K562 (cell line): Measurements from ENCODE around the gene PPP1R15B. TPM values are rescaled to one million over a fixed set of nuclear protein-coding genes. Genes with fewer than 3 reads are reported as not detected.

ENCODE experiments used
- ATF2 ChIP-seq: sonication (generic); formaldehyde crosslinking; IDR thresholded peaks from 2 replicates; pipeline ENCODE4 v1.8.1; 2022; ENCODE audit warnings: missing genetic modification reagents
- BRF2 ChIP-seq: IDR thresholded peaks from 3 replicates; pipeline ENCODE4 v1.6.1; 2011; ENCODE audit warnings: borderline replicate concordance, mild to moderate bottlenecking; ENCODE audit not compliant: insufficient read length, insufficient read depth
- ELF1 ChIP-seq: fragments of 200-800 bp; sonication (Bioruptor generic); IDR thresholded peaks from 2 replicates; pipeline ENCODE4 v1.6.1; 2016; ENCODE audit warnings: missing genetic modification characterization, missing compliant biosample characterization
- FOXK2 ChIP-seq, 2 experiments: fragments of 450-650 bp; IDR thresholded peaks in 1 of 2; conservative IDR thresholded peaks in 1 of 2; 2 replicates each; pipeline ENCODE4 v1.6.1; 2016; ENCODE audit warnings: low read depth in 2 of 2, mild to moderate bottlenecking in 1 of 2
- GTF2E2 ChIP-seq: fragments of 200-800 bp; sonication (Bioruptor generic); IDR thresholded peaks from 2 replicates; pipeline ENCODE4 v1.6.1; 2016; ENCODE audit warnings: missing genetic modification characterization, missing compliant biosample characterization
- HINFP ChIP-seq: fragments of 450-650 bp; conservative IDR thresholded peaks from 2 replicates; pipeline ENCODE4 v1.6.1; 2016; ENCODE audit warnings: missing genetic modification characterization, low read depth, mild to moderate bottlenecking, control low read depth, missing compliant biosample characterization
- IFI16 ChIP-seq: fragments of 250-450 bp; sonication (Bioruptor Pico); IDR thresholded peaks from 2 replicates; pipeline ENCODE4 v2.1.2; 2022; ENCODE audit warnings: mild to moderate bottlenecking, inconsistent platforms
- NR0B1 ChIP-seq: fragments of 450-650 bp; IDR thresholded peaks from one replicate; pipeline ENCODE4 v1.6.1; 2018; ENCODE audit warnings: mild to moderate bottlenecking, moderate library complexity; ENCODE audit not compliant: partially characterized antibody
- RB1 ChIP-seq: fragments of 450-650 bp; IDR thresholded peaks from 2 replicates; pipeline ENCODE4 v1.6.1; 2017; ENCODE audit warnings: low read depth, mild to moderate bottlenecking
- SMAD4 ChIP-seq: fragments of 250-450 bp; sonication (Bioruptor Pico); conservative IDR thresholded peaks from 2 replicates; pipeline ENCODE4 v1.8.0; 2021; ENCODE audit warnings: inconsistent platforms, mild to moderate bottlenecking, moderate library complexity
- SRSF9 ChIP-seq: fragments of 200-400 bp; formaldehyde crosslinking; IDR thresholded peaks from 2 replicates; pipeline ENCODE4 v1.6.1; 2017; ENCODE audit warnings: low read depth, low read length, borderline replicate concordance
- ZBTB11 ChIP-seq, 3 experiments: fragments of 200-800 bp in 1 of 3; fragments of 250-450 bp in 1 of 3; fragments of 450-650 bp in 1 of 3; sonication (Bioruptor Pico) in 1 of 3; sonication (Bioruptor generic) in 1 of 3; formaldehyde crosslinking in 1 of 3; IDR thresholded peaks; 2 replicates each; pipeline versions ENCODE4 v1.6.1 to v1.8.0; 2016 to 2022; ENCODE audit warnings: mild to moderate bottlenecking in 2 of 3, missing genetic modification characterization in 2 of 3, missing compliant biosample characterization in 1 of 3, moderate library complexity in 1 of 3
- ZC3H11A ChIP-seq: IDR thresholded peaks from 2 replicates; pipeline ENCODE4 v1.6.1; 2012; ENCODE audit warnings: low read depth, low read length, improper control_type of control experiment
- ZNF507 ChIP-seq: conservative IDR thresholded peaks from 2 replicates; pipeline ENCODE4 v1.6.1; 2017; ENCODE audit warnings: missing genetic modification characterization, missing compliant biosample characterization
- polyA plus RNA-seq, 8 experiments: library from polyadenylated mRNA; depleted of rRNA in 4 of 8; stranded (reverse) in 5 of 8; unstranded in 3 of 8; fragments of >200 nt; fragmentation: Nextera tagmentation in 2 of 8; fragmentation: Illumina TruSeq in 1 of 8; extraction: Ambion mirVana in 2 of 8; extraction: Trizol in 1 of 8; gene quantifications; 2 replicates each; pipeline versions ENCODE4 v1.2.1 to v1.2.3, GENCODE V29; 2011 to 2014; ENCODE audit warnings: inconsistent platforms in 1 of 8, missing spikeins in 1 of 8
- total RNA-seq, 7 experiments: library from RNA; depleted of rRNA in 6 of 7; stranded (reverse); fragments of >200 nt in 6 of 7; fragmentation: Illumina TruSeq in 2 of 7; extraction: Trizol in 2 of 7; gene quantifications; 2 replicates each; pipeline versions ENCODE4 v1.2.1 to v1.2.3, GENCODE V29; 2011 to 2021; ENCODE audit warnings: low replicate concordance in 1 of 7
- TF ChIP-seq, protein P1 (sequence below): fragments of 450-650 bp; IDR thresholded peaks from 2 replicates; pipeline ENCODE4 v1.6.1; 2016; ENCODE audit warnings: mild to moderate bottlenecking

Gene PPP1R15B
- total and polyA plus RNA-seq, 9 of the 15 experiments (the other 6 are each of a cell fraction or from before 2014, with no cell fraction given): 17.0 to 48.1 (median 30.8) TPM

DNA sequence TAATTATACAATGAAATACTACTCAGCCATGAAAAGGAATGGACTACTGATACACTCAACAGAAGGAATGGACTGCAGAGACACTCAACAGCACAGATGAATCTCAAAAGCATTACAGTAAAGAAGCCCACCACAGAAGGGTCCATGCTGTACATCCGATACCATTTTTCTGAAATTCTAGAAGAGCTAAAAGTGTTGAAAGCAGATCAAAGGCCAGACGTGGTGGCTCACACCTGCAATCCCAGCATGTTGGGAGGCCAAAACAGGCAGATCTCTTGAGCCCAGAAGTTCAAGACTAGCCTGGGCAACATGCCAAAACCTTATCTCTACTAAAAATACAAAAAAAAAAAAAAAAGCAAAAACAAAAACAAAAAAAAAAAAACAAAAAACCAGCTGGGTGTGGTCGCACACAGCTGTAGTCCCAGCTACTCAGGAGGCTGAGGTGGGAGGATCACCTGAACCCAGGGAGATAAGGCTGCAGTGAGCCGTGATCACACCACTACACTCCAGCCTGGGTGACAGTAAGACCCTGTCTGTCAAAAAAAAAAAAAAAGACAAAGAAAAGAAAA lies 15.5 kb downstream of the PPP1R15B start (continued):
- TF ChIP-seq ZC3H11A: no peak
- no peak for TF ChIP-seq ATF2 (CRISPR knock-in tag)
- TF ChIP-seq GTF2E2 (tag): no peak
- no peak for TF ChIP-seq ZBTB11 (CRISPR knock-in tag; IDR thresholded peaks at IDR 0.05)
- TF ChIP-seq RB1: no peak
- TF ChIP-seq SRSF9: no peak
- no peak for TF ChIP-seq ELF1 (tag)
- TF ChIP-seq ZNF507 (tag): no peak
- TF ChIP-seq BRF2: no peak
- no peak for TF ChIP-seq HINFP (tag)
- TF ChIP-seq SMAD4 (CRISPR knock-in tag): peak; percentile 25; the same call in 1 of the 2 replicates
- TF ChIP-seq IFI16 (CRISPR knock-in tag): no peak
- 0 out of 4 replicates have a peak, but pooled peaks of 1 of the 2 experiments have one; percentile 35 for TF ChIP-seq FOXK2 (conservative IDR thresholded peaks at IDR 0.05 in 1 of 2, IDR thresholded peaks at IDR 0.05 in 1 of 2; ENCODE audit: low read depth in 2 of 2)
- TF ChIP-seq, protein P1, sequence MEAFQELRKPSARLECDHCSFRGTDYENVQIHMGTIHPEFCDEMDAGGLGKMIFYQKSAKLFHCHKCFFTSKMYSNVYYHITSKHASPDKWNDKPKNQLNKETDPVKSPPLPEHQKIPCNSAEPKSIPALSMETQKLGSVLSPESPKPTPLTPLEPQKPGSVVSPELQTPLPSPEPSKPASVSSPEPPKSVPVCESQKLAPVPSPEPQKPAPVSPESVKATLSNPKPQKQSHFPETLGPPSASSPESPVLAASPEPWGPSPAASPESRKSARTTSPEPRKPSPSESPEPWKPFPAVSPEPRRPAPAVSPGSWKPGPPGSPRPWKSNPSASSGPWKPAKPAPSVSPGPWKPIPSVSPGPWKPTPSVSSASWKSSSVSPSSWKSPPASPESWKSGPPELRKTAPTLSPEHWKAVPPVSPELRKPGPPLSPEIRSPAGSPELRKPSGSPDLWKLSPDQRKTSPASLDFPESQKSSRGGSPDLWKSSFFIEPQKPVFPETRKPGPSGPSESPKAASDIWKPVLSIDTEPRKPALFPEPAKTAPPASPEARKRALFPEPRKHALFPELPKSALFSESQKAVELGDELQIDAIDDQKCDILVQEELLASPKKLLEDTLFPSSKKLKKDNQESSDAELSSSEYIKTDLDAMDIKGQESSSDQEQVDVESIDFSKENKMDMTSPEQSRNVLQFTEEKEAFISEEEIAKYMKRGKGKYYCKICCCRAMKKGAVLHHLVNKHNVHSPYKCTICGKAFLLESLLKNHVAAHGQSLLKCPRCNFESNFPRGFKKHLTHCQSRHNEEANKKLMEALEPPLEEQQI: no peak
- TF ChIP-seq NR0B1: no peak
